Measurements from ENCODE around the gene INSC. TPM values are rescaled to one million over a fixed set of nuclear protein-coding genes. Genes with fewer than 3 reads are reported as not detected.

The INSC gene
- total and polyA plus RNA-seq, 2 of the 13 experiments (the other 11 are each of a cell fraction or from before 2014, with no cell fraction given) = 0.09 TPM; not detected in 1

DNA sequence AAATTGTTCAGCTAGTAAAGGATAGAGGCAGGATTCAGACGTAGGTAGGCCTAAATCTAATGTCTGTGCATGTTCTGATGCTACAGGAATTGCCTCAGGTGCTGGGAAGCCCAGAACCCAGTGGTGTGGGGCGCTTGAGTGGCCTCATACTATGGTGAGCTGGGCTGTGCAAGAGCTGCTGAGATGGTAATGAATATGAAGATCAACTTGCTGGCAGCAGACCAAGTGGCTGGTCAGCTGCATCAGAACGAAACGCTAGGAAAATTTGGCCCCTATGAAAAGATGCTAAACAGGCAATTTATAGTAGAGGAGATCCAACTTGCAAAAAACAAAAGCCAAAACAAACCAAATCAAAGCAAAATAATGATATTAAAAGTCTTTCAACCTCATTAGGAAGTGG lies 102.7 kb downstream of the INSC start (continued):
- no peak for TF ChIP-seq KDM1A (CRISPR knock-in tag; IDR thresholded peaks at IDR 0.05)
- TF ChIP-seq, protein P1, sequence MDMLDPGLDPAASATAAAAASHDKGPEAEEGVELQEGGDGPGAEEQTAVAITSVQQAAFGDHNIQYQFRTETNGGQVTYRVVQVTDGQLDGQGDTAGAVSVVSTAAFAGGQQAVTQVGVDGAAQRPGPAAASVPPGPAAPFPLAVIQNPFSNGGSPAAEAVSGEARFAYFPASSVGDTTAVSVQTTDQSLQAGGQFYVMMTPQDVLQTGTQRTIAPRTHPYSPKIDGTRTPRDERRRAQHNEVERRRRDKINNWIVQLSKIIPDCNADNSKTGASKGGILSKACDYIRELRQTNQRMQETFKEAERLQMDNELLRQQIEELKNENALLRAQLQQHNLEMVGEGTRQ (IDR thresholded peaks at IDR 0.05; ENCODE audit: low read depth, low read length) = no peak
- TF ChIP-seq, protein P1 (CRISPR knock-in tag; IDR thresholded peaks at IDR 0.05; ENCODE audit: borderline replicate concordance) = no peak

DNA sequence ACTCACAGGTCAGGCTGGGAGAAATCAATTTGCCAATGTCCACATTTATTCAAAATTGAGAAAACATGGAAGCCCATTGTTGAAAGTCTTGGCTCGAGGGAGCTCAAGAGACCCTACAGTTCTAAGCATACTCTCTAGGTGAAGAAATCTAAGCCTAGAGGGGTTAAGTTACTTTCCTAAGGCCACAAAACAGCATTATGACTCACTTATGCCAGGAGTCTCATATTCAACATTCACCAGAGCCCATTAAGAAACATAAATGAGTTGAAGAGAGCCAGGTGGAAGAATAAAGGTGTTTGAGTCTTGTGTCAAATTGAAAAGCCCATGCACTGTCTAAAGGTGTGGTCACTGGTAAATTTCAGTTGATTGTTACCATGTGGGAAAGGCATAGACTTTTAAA lies 108.1 kb downstream of the INSC start:
- H3K4me1 ChIP-seq (ENCODE audit: insufficient read depth, low read length) = no peaks in the 10 kb centered on the region
- ATAC-seq (no peak), FAIRE-seq (no peak), DNase-seq (ENCODE audit: low spot score) (no peak)
- H3K79me2 ChIP-seq (ENCODE audit: insufficient read depth, low read length) = no peaks in the 10 kb centered on the region
- CTCF ChIA-PET (ENCODE audit: low intra/inter-chr PET ratio, low total read pairs) = no interaction called here
- no peak overlapping the region for H3K27ac ChIP-seq (ENCODE audit: extremely low read length, insufficient read depth, low read length)
- H3K27me3 ChIP-seq (ENCODE audit: control insufficient read depth in 1 of 2, insufficient read depth in 2 of 2, low read length in 2 of 2) = no peaks in the 10 kb centered on the region; a peak in 1 of 5 replicates
- no peaks in the 10 kb centered on the region for H3K9me3 ChIP-seq (ENCODE audit: low read length)
- H3K4me2 ChIP-seq (ENCODE audit: low read depth, low read length) = no peak overlapping the region
- no peaks in the 10 kb centered on the region for H4K20me1 ChIP-seq (ENCODE audit: insufficient read depth, low read length)
- intact Hi-C loops (cut with micrococcal nuclease; ENCODE audit: unreplicated experiment) = no loop called here
- in situ Hi-C loops (cut with HindIII; ENCODE audit: extremely low pct_ligation_motif_present, low pct_unique_long_range_greater_than_20kb) = no loop called here
- H2AFZ ChIP-seq (ENCODE audit: low read length) = no peak overlapping the region
- no TSS peak for BruUV-seq (replicated peaks)
- H3K36me3 ChIP-seq (replicated peaks in 1 of 2; ENCODE audit: control insufficient read depth in 1 of 2, insufficient read depth in 2 of 2, low read length in 2 of 2) = no peaks in the 10 kb centered on the region
- POLR2A ChIA-PET = no interaction called here
- no peak overlapping the region for H3K9ac ChIP-seq (ENCODE audit: insufficient read depth, low read depth, low read length)
- 0% methylated on average over 1 of the region's 1 CpG for WGBS (ENCODE audit: low lambda C conversion rate)
- H3K4me3 ChIP-seq (replicated peaks in 1 of 3; ENCODE audit: insufficient read depth in 1 of 3, low read depth in 2 of 3, low read length in 3 of 3) = no peak overlapping the region
- no peak for TF ChIP-seq ZNF281 (CRISPR knock-in tag; IDR thresholded peaks at IDR 0.05; ENCODE audit: borderline replicate concordance)
- TF ChIP-seq MAFK (conservative IDR thresholded peaks at IDR 0.05 in 1 of 2, IDR thresholded peaks at IDR 0.05 in 1 of 2; ENCODE audit: low read length in 2 of 2) = no peak
- TF ChIP-seq ZNF788 (CRISPR knock-in tag; IDR thresholded peaks at IDR 0.05; ENCODE audit: borderline replicate concordance) = no peak
- TF ChIP-seq, protein P2, sequence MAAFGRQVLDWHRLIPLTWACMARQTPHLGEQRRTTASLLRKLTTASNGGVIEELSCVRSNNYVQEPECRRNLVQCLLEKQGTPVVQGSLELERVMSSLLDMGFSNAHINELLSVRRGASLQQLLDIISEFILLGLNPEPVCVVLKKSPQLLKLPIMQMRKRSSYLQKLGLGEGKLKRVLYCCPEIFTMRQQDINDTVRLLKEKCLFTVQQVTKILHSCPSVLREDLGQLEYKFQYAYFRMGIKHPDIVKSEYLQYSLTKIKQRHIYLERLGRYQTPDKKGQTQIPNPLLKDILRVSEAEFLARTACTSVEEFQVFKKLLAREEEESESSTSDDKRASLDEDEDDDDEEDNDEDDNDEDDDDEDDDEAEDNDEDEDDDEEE (CRISPR knock-in tag; IDR thresholded peaks at IDR 0.05) = no peak
- TF ChIP-seq, protein P3, sequence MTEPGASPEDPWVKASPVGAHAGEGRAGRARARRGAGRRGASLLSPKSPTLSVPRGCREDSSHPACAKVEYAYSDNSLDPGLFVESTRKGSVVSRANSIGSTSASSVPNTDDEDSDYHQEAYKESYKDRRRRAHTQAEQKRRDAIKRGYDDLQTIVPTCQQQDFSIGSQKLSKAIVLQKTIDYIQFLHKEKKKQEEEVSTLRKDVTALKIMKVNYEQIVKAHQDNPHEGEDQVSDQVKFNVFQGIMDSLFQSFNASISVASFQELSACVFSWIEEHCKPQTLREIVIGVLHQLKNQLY (CRISPR knock-in tag; IDR thresholded peaks at IDR 0.05) = no peak
- TF ChIP-seq FOSL1 (CRISPR knock-in tag; IDR thresholded peaks at IDR 0.05; ENCODE audit: borderline replicate concordance) = no peak
- TF ChIP-seq, protein P4, sequence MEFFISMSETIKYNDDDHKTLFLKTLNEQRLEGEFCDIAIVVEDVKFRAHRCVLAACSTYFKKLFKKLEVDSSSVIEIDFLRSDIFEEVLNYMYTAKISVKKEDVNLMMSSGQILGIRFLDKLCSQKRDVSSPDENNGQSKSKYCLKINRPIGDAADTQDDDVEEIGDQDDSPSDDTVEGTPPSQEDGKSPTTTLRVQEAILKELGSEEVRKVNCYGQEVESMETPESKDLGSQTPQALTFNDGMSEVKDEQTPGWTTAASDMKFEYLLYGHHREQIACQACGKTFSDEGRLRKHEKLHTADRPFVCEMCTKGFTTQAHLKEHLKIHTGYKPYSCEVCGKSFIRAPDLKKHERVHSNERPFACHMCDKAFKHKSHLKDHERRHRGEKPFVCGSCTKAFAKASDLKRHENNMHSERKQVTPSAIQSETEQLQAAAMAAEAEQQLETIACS (CRISPR knock-in tag; IDR thresholded peaks at IDR 0.05) = no peak
- TF ChIP-seq ZNF441 (CRISPR knock-in tag; IDR thresholded peaks at IDR 0.05; ENCODE audit: borderline replicate concordance) = no peak

Measured in HepG2 (cell line).